Measurements from ENCODE around the gene KRT6A.
A peak's percentile ranks its signal among the peaks of the same experiment; 100 is the strongest.

The KRT6A gene

DNA sequence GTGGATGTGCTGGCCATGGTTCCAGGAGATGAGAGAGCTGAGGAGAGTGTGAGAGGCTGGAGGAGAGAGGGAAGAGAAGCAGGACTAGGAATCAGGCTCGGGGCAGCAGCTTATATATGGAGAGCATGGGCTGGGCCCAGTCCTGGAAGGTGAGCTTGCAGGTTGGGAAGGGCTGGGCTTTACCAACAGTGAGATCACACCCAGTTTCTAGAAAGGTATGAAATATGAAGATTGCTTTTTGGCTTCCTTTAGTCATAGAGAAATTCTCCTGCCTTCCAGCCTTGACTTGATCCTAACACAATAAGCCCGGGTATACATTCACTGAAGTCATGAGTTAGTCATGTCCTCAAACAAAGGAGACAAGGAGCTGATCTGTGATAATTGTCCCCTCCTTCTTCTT lies at the start of gene KRT6A:
KRT6A (minus strand) TSS at position 86 of the 400 bp plus-strand sequence; CDS start at position 17, 69 bp downstream.
- DNase-seq = no peak

- DNase-seq = no peak
Measured at GRCh38 chr12:52542157-52542556, 49.1 kb upstream of the KRT6A start.

DNA sequence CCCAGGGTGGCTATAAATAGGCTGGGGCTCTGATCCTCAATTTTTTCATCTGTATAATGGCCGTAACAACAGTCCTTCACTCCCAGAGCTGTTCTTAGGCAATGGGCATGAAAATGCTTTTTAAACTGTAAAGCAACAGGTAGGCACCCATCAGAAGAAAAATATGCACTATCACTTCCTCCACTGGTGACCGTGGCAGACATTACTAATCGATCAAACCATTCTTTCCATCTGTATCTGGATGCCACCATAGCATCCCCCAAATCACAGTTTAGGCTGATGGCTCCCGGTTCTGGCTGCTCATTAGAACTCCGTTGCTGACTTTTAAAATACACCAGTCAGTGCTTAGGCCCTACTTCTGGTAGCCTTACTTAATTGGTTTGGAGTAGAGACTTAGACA lies 48.7 kb upstream of the KRT6A start:
- DNase-seq = no peak

DNA sequence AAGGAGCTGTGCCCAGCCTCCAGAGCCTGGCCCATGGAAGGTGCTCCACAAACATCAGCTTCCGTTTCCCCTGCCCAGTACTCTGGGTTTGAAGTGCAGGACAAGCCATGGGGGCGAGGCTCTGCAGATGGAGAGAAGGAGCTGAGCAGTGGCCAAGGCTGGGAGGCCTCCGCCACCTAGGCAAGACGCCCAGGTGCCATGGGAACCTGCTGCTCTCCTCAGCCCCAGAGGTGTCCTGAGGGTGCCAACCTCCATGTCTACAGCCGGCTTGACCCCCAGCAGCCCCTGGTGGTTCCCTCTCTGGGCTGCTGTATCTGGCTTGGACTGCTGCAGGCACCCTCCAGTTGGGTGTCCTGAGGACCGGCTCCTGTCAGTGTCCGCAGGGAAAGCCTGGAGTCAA lies 47.5 kb upstream of the KRT6A start:
- no peak for DNase-seq

DNA sequence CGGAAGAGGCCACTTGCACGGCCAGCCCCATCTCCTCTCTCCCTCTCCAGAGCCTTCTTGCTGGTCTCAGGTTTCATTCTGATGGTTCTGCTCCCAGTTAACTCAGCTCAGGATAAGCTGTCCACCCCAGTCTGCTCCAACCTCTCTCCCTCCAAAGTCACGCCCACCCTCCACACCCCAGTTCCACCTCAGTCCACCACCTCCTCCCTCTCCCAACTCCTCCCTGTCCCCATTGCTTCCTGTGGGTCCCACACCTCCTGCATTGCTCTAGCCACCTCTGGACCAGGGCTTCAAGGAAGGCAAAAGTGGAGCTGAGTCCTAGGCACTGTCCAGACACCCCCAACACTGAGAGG lies 46.7 kb upstream of the KRT6A start:
- no peak for DNase-seq

DNA sequence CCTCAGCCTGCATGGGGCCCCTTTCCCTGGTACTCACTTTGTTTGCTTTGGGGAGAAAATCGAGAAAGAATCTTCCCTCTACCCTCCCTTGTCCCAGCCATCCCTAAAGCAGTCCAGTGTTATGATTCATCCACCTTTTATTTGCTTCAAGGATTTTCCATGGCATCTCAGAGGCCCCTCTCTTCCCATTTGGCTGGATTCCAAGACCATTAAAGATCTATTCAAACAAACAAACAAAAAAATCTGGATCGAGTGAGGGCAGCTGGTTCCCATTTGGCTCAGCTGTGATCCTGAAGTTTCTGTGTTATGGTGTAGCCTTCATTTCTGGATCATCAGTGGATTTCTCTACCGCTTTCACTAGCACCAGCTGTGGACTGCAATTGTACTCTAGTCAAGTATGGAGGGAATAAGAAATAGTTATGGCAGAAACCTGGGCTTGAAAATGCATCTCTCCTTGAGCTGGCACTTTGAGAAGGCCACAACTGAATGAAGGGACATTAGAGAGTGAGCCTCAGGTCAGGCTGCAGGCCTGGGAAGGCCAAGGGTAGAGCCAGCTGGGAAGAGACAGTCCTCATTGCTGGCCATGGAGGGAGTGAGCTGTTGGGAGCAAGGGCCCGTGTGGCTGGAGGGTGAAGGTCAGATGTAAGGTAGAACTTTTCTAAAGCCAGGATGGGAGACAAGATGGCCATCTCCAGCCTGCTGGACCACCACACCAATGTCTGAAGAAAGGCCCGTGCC lies 46.2 kb upstream of the KRT6A start:
- peak; percentile 70 for DNase-seq

DNA sequence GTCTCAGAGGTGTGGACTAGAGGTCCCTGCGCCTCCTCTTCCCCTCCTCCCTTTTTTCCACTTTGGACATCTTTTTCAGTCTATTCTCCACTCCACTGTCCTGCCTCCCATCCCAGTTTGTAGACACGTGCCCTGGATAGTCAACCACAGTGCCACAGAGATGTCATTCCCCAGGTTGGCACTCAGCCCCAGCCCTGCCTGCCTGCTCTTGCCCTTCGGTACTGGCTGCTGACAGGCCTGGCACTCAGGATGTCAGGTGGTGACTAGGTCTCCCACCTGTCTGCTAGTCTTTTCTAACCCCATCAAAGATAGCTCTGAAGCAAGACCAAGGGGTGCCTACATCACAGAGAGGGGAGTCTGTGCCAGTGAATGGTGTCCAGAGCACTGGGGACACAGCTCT lies 44.0 kb upstream of the KRT6A start:
- DNase-seq = no peak

DNA sequence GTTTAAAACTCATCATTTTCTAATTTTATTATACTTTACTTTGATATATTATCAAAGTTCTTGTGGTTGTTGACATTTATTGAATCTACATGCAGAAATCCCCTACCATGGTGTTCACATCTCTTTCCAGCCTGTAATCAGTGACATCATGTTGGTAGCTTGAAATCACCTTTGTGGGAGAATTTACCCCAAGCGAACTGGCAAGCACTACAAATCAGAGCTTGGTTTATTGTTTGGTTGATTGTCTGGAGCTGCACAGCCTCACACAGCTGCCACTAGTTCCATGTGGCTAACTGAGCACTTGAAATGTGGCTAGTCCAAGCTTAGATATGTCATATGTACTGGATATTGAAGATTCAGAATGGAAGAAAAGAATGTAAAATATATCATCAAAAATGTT lies 42.5 kb upstream of the KRT6A start:
- DNase-seq = no peak

GRCh38 chr12:52534482-52534881 lies 41.4 kb upstream of the KRT6A start:
- DNase-seq = no peak

- no peak for DNase-seq
Measured at GRCh38 chr12:52533686-52534470, 40.8 kb upstream of the KRT6A start.

DNA sequence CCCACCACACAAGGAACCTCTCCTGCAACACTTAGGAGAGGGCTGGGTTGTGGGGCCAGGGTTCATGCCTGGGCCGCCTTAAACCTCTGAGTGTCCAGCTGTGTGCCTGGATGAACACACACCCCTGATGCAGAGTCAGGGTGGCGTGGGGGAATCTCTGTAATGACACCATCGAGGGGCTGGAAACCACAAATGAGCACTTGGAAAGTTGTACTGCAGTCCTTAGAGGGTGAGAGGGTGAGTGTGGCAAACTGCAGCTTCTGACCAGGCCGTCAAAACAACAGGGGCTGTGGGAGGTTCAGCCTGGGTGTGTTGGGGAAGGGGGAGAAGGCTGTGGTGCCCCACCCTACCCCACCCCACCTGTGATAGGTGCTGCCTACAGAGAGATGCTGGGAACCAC lies 39.6 kb upstream of the KRT6A start:
- DNase-seq = no peak

GRCh38 chr12:52531566-52532300 lies 38.7 kb upstream of the KRT6A start:
- no peak for DNase-seq

DNA sequence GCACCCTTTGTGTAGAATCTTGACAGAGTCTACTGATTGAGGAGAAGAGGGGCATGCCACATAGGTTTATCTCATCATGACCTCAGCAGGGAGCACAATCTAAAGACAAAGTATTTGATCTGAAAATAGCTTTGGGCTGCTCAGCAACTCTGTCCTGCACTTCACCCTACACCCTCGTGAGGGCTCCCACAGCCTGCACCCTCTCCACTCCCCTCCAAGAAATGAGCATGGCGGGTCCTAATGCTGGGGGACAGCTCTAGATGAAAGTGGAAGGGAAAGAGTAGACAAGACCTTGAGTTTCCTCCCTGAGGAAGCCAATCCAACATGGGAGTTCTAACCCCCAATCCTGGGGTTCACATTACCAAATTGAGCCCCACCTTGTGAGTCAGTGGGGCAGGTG lies 37.8 kb upstream of the KRT6A start:
- no peak for DNase-seq

DNA sequence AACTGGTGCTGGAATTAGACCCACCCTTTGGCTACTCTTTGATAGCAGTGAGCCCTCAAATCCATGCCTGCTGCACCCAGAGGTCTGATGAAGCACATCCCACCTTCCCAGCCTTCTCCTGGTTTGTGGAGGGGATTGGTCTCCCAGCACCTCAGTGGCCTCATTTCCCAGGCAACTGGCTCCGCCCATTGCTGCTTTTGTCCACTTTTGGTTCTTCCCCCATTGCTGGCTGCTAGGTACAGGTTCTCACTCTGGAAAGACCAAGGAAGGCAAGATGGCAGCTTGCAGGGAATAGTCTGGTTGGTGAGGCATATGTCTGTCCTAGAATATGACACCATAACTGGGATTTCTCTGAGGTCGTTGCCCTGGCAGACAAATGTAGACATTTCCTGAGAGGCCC lies 37.3 kb upstream of the KRT6A start:
- no peak for DNase-seq

DNA sequence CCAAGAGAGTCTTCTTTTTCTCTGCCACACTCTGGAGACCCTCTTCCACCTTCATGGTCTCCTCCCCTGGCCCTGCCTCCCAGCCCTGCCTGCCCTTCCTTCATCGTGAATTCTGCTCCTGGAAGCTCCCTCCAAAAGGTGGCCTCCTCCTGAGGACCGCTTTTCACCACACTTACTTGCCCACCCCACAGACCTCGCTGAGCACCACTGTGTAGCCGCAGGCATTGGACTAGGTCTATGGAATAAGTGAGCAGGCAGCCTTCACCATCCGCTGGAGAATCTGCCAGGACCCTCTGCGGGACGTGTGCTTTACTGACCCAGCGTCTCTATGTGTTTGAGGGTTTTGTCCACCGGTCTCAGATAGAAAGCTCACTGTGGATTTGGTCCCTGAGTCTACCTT lies 36.8 kb upstream of the KRT6A start:
- no peak for DNase-seq

GRCh38 chr12:52529417-52529816 lies 36.4 kb upstream of the KRT6A start:
- DNase-seq = no peak

DNA sequence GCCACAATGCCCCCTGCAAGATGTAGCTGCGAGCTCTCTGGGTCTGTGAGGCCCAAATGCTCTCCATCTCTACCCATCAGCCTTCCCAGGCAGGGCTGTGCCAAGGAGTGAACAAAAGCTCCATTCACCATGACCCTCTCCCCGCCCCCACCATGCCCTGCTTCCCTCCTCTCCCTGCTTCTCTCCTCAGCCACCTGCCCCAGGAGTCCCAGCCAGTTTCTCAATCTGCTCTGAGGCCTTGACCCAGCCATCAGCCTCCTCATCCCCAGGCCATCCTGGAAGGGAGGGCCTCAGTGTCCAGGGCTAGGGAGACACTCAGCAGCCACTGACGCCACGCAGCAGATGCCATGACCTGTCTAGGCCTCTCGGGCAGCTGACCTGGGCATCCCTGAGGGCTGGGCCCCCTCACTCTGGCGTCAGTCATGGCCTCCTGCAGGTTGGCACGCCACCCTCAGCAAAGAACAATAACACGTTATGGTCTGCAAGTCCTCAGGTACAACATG lies 35.6 kb upstream of the KRT6A start:
- DNase-seq = no peak

DNA sequence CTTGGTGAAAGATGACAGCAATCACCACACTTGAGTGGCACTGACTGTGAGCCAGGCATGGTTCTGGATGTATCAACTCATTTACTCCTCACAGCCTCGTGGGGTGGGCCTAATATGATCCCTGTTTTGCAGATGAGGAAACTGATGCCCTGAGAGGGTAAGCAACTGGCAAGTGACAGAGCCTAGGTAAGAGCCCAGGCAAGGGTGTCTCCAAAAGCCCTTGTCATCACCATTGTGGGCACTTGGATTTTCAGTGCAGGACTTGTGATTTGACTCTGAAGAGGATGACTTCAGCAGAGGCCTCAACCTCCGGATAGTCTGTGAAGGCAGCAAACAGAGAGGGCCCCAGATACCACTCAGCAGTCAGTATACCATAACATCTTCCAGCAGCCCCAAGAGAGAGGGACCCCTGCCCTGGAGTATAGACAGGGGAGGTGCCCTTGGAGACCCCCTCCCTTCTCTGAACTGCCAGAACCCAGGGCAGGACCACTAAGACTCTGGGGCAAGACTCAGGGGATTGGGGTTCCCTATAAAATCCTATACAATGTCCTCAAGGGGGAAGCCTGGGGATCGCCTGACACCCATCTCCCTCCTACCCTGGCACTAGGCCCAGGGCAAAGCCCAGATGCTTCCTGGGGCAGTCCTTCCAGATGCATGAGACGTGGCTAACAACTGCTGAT lies 34.2 kb upstream of the KRT6A start:
- no peak for DNase-seq

DNA sequence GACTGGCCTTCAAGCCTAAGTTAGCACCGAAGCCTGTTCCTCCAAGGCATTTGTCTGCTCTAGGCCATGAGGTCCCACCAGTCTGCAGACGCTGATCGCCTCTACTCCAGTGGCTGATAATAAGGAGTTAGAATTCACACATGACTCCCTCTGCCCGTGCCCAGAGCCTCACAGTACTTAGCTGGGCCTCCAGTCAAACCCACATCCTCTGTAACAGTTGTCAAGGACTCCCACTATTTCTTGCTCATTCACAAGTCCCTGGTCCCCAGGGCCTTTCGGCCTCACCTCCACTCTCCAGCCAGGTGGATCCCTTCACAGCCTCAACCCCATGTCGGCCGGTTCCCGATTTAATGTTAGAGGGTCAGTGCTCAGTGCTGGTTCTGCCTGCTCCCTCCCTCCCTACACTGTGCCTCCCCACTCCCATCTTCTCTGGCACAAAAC lies 33.5 kb upstream of the KRT6A start:
- no peak for DNase-seq

DNA sequence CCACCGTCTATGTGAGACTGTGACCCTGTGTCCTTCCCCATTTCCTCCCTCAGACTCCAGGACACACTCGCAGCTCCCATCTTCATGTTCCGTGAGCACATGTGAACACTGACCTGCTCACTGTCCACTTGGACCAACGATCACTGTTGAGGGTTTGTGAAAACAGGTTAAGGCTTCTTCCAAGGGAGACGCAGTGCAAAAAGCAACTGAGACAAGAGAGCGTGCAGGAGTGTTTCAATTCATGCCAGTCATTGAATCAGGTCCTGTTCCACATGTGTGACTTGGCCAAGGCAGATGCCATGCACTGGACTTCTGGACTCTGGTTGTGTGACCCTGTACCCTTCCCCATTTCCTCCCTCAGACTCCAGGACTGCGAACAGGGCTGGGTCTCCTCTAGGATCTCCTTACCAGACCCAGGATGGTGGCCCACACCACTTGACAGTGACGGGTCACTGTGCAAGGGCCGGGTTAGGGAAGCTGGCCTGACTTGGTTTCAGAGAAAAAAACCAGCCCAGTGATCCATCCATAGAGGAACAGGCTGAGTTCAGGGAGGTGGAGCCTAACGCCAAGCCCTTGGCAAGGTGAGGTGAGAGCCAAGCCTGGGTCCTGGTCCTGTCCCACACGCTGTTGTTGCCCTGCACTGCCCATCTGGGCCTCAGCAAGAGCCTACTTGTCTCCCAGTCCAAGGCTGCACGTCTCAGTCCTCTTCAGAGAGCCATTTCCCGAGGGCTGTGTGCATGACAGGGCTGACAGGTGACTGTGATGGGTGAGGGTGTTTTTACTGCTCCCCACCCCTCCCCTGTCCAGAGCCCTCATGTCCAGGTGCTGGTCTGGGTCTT lies 32.8 kb upstream of the KRT6A start:
- DNase-seq = no peak

DNA sequence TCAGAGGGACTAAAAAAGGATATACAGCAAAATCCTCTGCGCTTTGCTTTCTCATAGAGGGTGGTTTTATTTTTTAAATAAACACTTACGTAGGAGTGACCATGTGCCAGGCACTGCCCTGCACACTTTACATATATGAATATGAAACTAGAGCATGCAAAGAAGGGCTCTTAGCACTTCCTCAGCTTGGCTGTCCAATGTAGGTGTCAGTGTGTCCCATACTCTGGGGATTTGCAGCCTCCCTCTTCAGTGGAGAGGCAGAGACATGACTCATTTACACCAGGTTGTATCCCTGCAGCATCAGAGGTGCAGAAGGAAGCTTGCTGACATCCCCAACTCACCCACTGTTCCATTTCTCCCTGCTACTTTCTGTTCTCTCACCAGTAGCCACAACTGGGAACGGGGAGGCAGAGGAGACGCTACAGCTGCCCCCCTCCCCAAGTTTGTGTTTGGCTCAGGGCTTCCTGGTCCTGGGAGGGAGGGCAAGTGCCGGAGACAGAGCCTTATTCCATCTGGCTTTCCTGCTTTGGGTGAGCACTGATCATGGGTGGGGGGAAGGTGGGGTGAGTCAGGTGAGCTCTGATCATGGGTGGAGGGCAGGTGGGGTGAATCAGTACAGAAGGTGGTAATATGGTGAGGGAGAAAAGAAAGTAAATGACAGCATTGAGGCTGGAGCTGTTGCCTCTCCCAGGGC lies 32.0 kb upstream of the KRT6A start:
- no peak for DNase-seq
